Measurements from ENCODE around the gene ZDHHC9.

ZDHHC9 gene

GRCh38 chrX:129823115-129823514 is 20.6 kb downstream of the ZDHHC9 start:
- DNase-seq (ENCODE audit: low spot score) = peak; percentile 12

DNA sequence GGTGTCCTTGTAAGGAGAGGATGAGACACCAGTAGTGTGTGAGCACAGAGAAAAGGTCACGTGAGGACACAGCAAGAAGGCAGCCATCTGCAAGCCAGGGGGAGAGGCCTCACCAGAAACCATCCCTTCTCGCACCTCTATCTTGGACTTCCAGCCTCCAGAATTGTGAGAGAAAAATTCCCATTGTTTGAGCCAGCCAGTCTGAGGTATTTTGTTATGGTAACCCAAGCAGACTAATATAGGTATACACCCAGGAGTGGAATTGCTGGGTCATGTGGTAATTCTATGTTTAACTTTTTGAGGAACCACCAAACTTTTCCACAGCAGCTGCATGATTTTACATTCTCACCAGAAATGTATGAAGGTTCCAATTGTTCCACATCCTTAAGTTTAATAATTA is 25.6 kb downstream of the ZDHHC9 start:
- no peak for DNase-seq (ENCODE audit: low spot score)

- DNase-seq (ENCODE audit: low spot score) = no peak
Measured at GRCh38 chrX:129813662-129814368, 29.9 kb downstream of the ZDHHC9 start.

- no peak for DNase-seq (ENCODE audit: low spot score)
Measured at GRCh38 chrX:129808829-129809796, 34.6 kb downstream of the ZDHHC9 start.

DNA sequence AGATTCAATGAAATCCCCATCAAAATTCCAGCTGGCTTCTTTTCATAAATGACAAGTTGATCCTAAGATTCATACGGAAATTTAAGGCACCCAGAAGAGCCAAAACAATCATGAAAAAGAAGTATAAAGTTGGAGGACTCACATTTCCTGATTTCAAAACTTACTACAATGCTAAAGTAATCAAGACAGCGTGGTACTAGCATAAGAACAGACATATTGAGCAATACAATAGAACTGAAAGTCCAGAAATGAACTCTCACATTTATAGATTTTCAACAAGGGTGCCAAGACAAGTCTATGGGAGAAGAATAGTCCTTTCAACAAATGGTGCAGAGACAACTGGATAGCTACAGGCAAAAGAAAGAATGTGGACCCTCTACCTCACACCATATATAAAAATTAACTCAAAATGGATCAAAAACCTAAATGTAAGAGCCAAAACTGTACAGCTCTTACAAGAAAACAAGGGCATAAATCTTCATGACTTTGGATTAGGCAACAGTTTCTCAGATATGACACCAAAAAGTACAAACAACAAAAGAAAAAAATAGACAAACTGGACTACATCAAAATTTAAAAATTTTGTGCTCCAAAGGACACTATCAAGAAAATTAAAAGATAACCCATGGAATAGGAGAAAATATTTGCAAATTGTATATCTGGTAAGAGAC is 35.4 kb downstream of the ZDHHC9 start:
- DNase-seq (ENCODE audit: low spot score) = no peak

DNA sequence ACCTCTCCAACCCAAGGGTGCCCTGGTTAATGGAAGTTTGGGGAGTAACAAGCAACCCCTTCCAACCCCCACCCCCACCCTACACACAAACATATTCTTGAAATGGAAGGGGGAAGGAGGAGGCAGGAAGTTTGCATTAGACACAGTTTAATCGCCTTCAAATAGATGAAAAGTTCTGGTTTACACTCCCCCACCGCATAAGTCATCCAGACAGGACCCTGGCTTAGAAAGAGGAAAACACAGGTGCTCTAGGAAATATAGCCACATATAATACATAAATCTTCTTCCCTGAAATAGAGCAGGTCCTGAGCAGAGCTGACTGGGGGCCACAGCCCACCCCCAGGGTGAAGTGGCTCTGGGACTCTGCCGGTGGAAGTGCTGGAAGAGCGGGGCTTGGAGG is 38.9 kb downstream of the ZDHHC9 start:
- no peak for DNase-seq (ENCODE audit: low spot score)

GRCh38 chrX:129802863-129803262 is 40.8 kb downstream of the ZDHHC9 start:
- no peak for DNase-seq (ENCODE audit: low spot score)

DNA sequence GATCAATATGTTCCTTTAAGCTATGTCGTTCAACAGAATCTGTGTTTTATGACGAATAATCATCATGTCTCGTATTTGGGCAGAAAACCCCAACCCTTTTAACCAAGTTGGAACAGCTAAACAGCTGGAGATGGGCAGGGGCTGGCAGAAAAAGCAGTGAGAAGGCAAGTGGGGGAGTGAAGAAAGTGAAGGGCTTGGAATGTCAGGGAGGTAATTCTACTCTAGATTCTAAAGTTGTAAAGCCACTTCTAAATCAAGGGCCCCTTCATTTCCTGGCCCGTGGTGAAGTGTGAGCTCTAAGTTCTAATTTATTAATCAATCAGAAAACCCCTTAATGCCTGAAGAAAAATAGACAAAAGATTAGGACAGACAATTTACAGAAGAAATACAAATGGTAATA is 43.5 kb downstream of the ZDHHC9 start:
- DNase-seq (ENCODE audit: low spot score) = no peak

- DNase-seq (ENCODE audit: low spot score) = no peak
Measured at GRCh38 chrX:129798888-129799287, 44.8 kb downstream of the ZDHHC9 start.

DNA sequence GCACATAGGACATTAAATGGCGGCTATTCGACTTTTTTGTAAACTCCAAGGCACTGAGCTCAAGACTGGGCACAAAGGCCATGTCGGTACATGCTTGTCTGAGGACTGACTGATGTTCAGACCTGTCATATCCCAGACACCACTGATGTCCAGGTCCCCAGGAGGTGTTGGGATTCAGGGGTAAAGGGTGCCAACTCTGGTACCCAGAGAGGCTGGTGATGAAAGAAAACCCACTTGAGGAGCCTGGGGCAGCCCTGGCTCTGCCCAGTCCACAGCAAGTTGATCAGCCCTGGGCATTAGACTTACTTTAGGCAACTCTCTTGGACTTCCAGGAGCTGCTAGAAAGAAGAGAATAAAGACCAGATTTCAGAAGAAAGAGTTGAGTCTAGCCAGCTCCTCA is 45.2 kb downstream of the ZDHHC9 start:
- DNase-seq (ENCODE audit: low spot score) = no peak

DNA sequence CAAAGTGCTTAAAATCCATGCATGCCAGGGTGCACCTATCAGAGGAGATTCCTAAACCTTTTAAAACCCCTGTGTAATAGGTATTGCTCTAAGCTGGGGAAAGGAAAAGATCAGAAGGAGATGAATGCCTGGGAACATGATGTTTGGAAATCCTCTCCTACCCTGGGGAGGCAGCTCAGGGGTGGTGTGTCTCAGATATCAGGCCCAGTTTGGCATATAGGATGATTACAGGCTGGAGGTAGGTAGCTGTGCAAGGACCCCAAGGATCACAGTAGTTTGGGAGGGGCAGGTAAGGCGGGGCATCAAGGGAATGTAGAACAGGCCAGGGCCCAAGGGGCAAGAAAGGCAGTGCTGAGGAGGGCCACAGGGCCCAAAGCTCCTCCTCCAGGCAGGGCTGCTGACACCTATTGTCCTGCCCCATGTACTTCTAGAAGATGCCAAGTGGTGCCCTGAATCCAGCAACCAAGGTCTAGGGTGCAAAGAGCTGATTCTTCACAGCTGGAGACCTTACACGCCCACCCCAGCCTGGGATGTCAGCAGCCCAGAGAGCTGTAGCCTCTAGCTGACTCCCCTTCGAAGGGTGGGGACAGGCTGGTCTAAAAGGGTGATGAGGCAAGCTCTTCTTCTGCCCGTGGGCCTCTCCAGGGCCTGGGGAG is 46.3 kb downstream of the ZDHHC9 start:
- DNase-seq (ENCODE audit: low spot score) = no peak

DNA sequence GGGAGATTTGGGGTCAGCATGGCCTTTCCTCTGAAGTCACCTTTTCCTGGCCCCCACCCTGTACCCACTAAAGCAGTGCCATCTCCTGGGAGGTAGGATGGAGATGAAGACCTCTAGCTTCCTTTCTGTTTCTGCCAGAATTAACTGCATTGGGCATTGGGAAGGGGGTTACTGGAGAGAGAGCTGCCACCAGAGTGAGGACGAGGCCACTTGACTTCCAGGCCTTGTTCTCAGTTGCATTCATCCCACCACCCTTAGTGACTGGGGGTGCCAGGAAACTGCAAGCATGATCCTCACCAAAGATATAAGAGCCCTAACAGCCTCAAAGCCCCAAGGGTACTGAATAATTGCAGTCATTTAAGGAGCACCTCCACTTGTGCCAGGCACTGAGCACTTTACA is 48.1 kb downstream of the ZDHHC9 start:
- no peak for DNase-seq (ENCODE audit: low spot score)

- no peak for DNase-seq (ENCODE audit: low spot score)
Measured at GRCh38 chrX:129793604-129794191, 50.0 kb downstream of the ZDHHC9 start.

GRCh38 chrX:129792586-129793291 is 50.9 kb downstream of the ZDHHC9 start:
- no peak for DNase-seq (ENCODE audit: low spot score)

DNA sequence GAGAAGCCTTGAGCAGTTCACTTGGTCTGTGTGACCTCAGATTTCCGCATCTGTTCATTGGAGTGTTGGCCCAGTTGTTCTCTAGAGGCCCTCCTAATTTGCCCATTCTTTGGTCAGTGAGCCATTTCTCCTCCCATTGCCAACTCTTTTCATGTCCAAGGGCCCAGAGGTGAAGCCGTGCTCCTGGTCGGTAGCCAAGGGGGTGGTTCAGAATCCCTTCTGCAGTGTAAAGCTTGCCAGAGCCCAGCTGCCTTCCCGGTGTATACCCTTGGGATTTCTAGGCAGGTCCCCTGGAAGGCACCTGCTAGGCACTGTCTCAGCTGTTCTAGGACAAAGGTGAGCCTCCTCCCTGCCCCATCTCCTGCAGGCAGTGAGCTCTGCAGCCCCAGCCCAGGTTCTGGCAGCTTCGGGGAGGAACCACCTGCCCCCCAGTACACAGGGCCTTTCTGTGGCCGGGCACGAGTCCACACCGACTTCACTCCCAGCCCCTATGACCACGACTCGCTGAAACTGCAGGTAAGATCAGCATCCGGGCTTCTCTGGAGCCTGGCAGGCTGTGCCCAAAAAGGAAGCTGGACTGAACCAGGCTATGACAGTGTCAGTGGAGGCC is 51.6 kb downstream of the ZDHHC9 start:
- no peak for DNase-seq (ENCODE audit: low spot score)

DNA sequence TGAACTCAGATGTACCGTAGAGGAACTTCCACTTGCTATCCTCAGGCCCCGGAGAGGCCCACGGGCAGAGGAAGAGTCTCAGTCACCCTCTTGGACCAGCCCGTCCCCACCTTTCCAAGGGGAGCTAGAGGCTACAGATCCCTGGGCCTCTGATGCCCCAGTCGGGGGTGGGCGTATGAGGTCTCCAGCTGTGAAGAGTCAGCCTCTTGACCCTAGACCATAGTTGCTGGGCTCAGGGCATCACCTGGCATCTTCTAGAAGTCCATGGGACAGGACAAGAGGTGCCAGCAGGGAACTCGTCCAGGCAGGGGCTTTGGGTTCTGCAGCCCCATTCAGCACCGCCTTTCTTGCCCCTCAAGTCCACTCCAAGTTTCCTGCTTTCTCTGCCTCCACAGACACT is 52.4 kb downstream of the ZDHHC9 start:
- no peak for DNase-seq (ENCODE audit: low spot score)

GRCh38 chrX:129790808-129791207 is 52.9 kb downstream of the ZDHHC9 start:
- DNase-seq (ENCODE audit: low spot score) = no peak

DNA sequence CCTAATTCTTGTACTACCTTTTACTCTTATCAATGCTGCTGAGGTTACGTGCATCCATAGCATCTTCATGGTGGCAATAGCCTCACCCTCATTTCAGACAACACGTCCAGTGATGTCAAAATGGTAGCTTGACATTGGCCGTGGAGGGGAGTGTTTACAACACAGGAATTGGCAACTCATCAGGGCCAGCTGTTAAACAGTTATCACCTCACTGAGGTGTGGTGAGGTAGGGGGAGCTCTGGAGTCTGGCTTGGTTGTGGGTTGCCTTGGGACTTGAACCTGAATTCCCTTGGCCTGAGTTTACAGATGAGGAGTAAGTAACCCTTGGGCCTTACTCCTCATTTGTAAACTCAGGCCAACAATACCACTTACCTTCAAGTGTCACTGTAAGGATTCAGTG is 53.5 kb downstream of the ZDHHC9 start:
- no peak for DNase-seq (ENCODE audit: low spot score)

- no peak for DNase-seq (ENCODE audit: low spot score)
Measured at GRCh38 chrX:129788527-129788926, 55.2 kb downstream of the ZDHHC9 start.

DNA sequence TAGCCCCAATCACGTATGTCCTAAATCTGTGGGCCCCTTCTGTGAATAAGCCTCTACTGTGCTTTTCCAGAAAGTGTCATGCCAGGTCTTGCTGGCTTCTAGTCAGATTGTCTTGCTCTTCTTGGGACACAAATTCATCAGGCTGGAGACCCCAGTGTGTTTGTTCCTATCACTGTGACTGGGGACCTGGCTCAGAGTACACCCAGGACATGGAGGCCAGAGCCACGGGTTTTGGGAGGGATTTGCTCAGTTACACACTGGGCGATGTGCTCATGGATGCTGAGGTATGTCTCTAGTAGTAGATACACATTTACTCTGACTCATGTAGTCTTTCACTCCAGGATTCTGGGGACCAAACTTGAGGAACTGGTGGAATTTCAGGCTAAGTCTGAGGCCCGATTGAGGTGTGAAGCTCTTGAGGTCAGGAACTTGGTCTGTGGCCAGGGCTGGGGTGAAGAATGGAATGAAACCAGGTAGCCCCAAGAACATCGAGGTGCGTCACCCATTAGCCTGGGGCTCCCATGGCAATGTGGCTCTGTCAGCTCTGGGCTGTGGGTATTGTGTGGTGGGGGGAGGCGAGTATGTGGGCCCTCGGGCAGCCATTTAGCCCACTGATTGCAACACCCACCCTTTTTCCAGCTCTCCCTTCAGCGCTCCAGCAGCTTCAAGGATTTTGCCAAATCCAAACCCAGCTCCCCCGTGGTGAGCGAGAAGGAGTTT is 56.2 kb downstream of the ZDHHC9 start:
- DNase-seq (ENCODE audit: low spot score) = no peak
